Measurements from ENCODE around the gene RNU6-7. TPM values are rescaled to one million over a fixed set of nuclear protein-coding genes. Genes with fewer than 3 reads are reported as not detected.
A peak's percentile ranks its signal among the peaks of the same experiment; 100 is the strongest.

The RNU6-7 gene
- total and polyA plus RNA-seq, 4 experiments from 2014 or later, result not detected

- no peaks in the 10 kb centered on the region for H3K27me3 ChIP-seq (ENCODE audit: insufficient read depth, low read length)
- H3K27ac ChIP-seq (ENCODE audit: low read depth, low read length), result no peak overlapping the region
- Mint-ChIP-seq H3K4me1 (peaks cover 11 to 21% (median 16%) of the 10 kb centered on the region in 4 donors), H3K27ac (no peak overlapping the region), H3K27me3 (peaks cover 0 to 4% of the 10 kb centered on the region in 2 donors), H3K9me3 (peaks cover 0 to under 1% (median 0%) of the 10 kb centered on the region in 8 donors), H3K4me3 (no peak overlapping the region), H3K36me3 (peaks cover 0 to 16% of the 10 kb centered on the region in 2 donors)
- no peak for DNase-seq
- peaks cover 14% of the 10 kb centered on the region for H3K4me1 ChIP-seq (ENCODE audit: insufficient read depth, low read length)
- CTCF ChIA-PET (ENCODE audit: partially characterized antibody), result no interaction called here
- no peak overlapping the region for H3K4me3 ChIP-seq (ENCODE audit: low read length in 2 of 2)
- intact Hi-C loops (cut with micrococcal nuclease), result no loop called here
- POLR2A ChIA-PET (ENCODE audit: partially characterized antibody), result no interaction called here
- H3K9me3 ChIP-seq (ENCODE audit: control insufficient read depth in 1 of 2, low read length in 2 of 2), result no peaks in the 10 kb centered on the region
- H3K36me3 ChIP-seq (ENCODE audit: insufficient read depth, low read length), result no peaks in the 10 kb centered on the region
Observed at GRCh38 chr14:32197919-32198318, 3.9 kb upstream of the RNU6-7 start.

- H3K9me3 ChIP-seq (ENCODE audit: control insufficient read depth in 1 of 2, low read length in 2 of 2), result no peaks in the 10 kb centered on the region
- H3K36me3 ChIP-seq (ENCODE audit: insufficient read depth, low read length), result no peaks in the 10 kb centered on the region
- H3K4me3 Mint-ChIP-seq, result peak overlapping the region; percentile 90 to 95 (median 93)
- peaks cover 23% of the 10 kb centered on the region for H3K4me1 ChIP-seq (ENCODE audit: insufficient read depth, low read length)
- no peak for DNase-seq
- H3K36me3 Mint-ChIP-seq, result peaks cover 0 to 25% of the 10 kb centered on the region in 2 donors
- POLR2A ChIA-PET (ENCODE audit: partially characterized antibody), result interaction anchor here (1.9 to 3.0 kb wide), 2 partner anchors 123 to 124 kb away, joined by 6 to 56 read pairs; partner anchors contain the start of gene ARHGAP5
- peaks cover 0 to 4% of the 10 kb centered on the region in 2 donors for H3K27me3 Mint-ChIP-seq
- peaks cover 0 to 5% (median 0%) of the 10 kb centered on the region in 8 donors for H3K9me3 Mint-ChIP-seq
- CTCF ChIA-PET (ENCODE audit: partially characterized antibody), result interaction anchor here (0.6 to 2.4 kb wide), 4 partner anchors 51 to 129 kb away, joined by 3 to 6 read pairs (median 4); partner anchors contain the start of gene ARHGAP5
- intact Hi-C loops (cut with micrococcal nuclease), result no loop called here
- peak overlapping the region; percentile 96 to 100 (median 99) for H3K27ac Mint-ChIP-seq
- peak overlapping the region; percentile 94 for H3K27ac ChIP-seq (ENCODE audit: low read depth, low read length)
- no peaks in the 10 kb centered on the region for H3K27me3 ChIP-seq (ENCODE audit: insufficient read depth, low read length)
- H3K4me1 Mint-ChIP-seq, result peaks cover 19 to 36% (median 28%) of the 10 kb centered on the region in 4 donors
- peak overlapping the region; percentile 50 to 68 for H3K4me3 ChIP-seq (ENCODE audit: low read length in 2 of 2)
Observed at GRCh38 chr14:32200368-32201192, 1.3 kb upstream of the RNU6-7 start.

- H3K27ac ChIP-seq (ENCODE audit: low read depth, low read length), result peak overlapping the region; percentile 94
- Mint-ChIP-seq H3K27ac (peak overlapping the region; percentile 96 to 100 (median 99)), H3K27me3 (peaks cover 0 to 4% of the 10 kb centered on the region in 2 donors), H3K36me3 (peaks cover 0 to 25% of the 10 kb centered on the region in 2 donors), H3K9me3 (peaks cover 0 to 5% (median 0%) of the 10 kb centered on the region in 8 donors), H3K4me3 (peak overlapping the region; percentile 90 to 95 (median 93)), H3K4me1 (peaks cover 19 to 36% (median 28%) of the 10 kb centered on the region in 4 donors)
- peak overlapping the region; percentile 50 to 68 for H3K4me3 ChIP-seq (ENCODE audit: low read length in 2 of 2)
- peak; percentile 61 to 77 (median 63) for DNase-seq
- CTCF ChIA-PET (ENCODE audit: partially characterized antibody), result no interaction called here
- intact Hi-C loops (cut with micrococcal nuclease), result no loop called here
- no peaks in the 10 kb centered on the region for H3K27me3 ChIP-seq (ENCODE audit: insufficient read depth, low read length)
- no peaks in the 10 kb centered on the region for H3K36me3 ChIP-seq (ENCODE audit: insufficient read depth, low read length)
- POLR2A ChIA-PET (ENCODE audit: partially characterized antibody), result interaction anchor here (2.4 to 3.0 kb wide), 2 partner anchors 124 to 256 kb away, joined by 8 to 56 read pairs; partner anchors contain the start of gene ARHGAP5
- no peaks in the 10 kb centered on the region for H3K9me3 ChIP-seq (ENCODE audit: control insufficient read depth in 1 of 2, low read length in 2 of 2)
- peaks cover 23% of the 10 kb centered on the region for H3K4me1 ChIP-seq (ENCODE audit: insufficient read depth, low read length)
Observed at GRCh38 chr14:32201193-32201815, 541 bp upstream of the RNU6-7 start.

GRCh38 chr14:32202491-32202997 lies 699 bp downstream of the RNU6-7 start:
- H3K27ac Mint-ChIP-seq, result peak overlapping the region; percentile 96 to 100 (median 99)
- peak overlapping the region; percentile 50 to 68 for H3K4me3 ChIP-seq (ENCODE audit: low read length in 2 of 2)
- no peaks in the 10 kb centered on the region for H3K36me3 ChIP-seq (ENCODE audit: insufficient read depth, low read length)
- peak overlapping the region; percentile 94 for H3K27ac ChIP-seq (ENCODE audit: low read depth, low read length)
- CTCF ChIA-PET (ENCODE audit: partially characterized antibody), result interaction anchor here (1.3 to 1.7 kb wide), 3 partner anchors 48 to 129 kb away, joined by 4 to 9 read pairs (median 7); partner anchors contain the start of gene ARHGAP5
- intact Hi-C loops (cut with micrococcal nuclease), result loop anchor here (2.0 kb wide), 2 partner anchors 268 to 994 kb away; no protein-coding TSS in a partner anchor
- H3K9me3 Mint-ChIP-seq, result peaks cover 0 to 5% (median 0%) of the 10 kb centered on the region in 8 donors
- peak overlapping the region; percentile 90 to 95 (median 93) for H3K4me3 Mint-ChIP-seq
- H3K36me3 Mint-ChIP-seq, result peaks cover 0 to 25% of the 10 kb centered on the region in 2 donors
- no peak for DNase-seq
- peaks cover 23% of the 10 kb centered on the region for H3K4me1 ChIP-seq (ENCODE audit: insufficient read depth, low read length)
- POLR2A ChIA-PET (ENCODE audit: partially characterized antibody), result interaction anchor here (1.3 to 3.0 kb wide), 5 partner anchors 125 to 1580 kb away, joined by 4 to 56 read pairs (median 6); partner anchors contain the start of genes ARHGAP5, HEATR5A and SCFD1
- H3K4me1 Mint-ChIP-seq, result peaks cover 22 to 41% (median 28%) of the 10 kb centered on the region in 4 donors
- peaks cover 0 to 2% of the 10 kb centered on the region in 2 donors for H3K27me3 Mint-ChIP-seq
- H3K9me3 ChIP-seq (ENCODE audit: control insufficient read depth in 1 of 2, low read length in 2 of 2), result no peaks in the 10 kb centered on the region
- H3K27me3 ChIP-seq (ENCODE audit: insufficient read depth, low read length), result no peaks in the 10 kb centered on the region

- Mint-ChIP-seq H3K27me3 (peaks cover 0 to 2% of the 10 kb centered on the region in 2 donors), H3K36me3 (peaks cover 0 to 25% of the 10 kb centered on the region in 2 donors), H3K4me3 (peak within 1 kb of the TSS; percentile 90 to 96 (median 93)), H3K4me1 (peaks cover 22 to 41% (median 28%) of the 10 kb centered on the region in 4 donors), H3K27ac (peak within 1 kb of the TSS; percentile 96 to 100 (median 99)), H3K9me3 (peaks cover 0 to 5% (median 0%) of the 10 kb centered on the region in 8 donors)
- Histone ChIP-seq H3K27me3 (ENCODE audit: insufficient read depth, low read length) (no peaks in the 10 kb centered on the region), H3K9me3 (ENCODE audit: control insufficient read depth in 1 of 2, low read length in 2 of 2) (no peaks in the 10 kb centered on the region), H3K4me3 (ENCODE audit: low read length in 2 of 2) (peak within 1 kb of the TSS; percentile 50 to 68), H3K36me3 (ENCODE audit: insufficient read depth, low read length) (no peaks in the 10 kb centered on the region), H3K27ac (ENCODE audit: low read depth, low read length) (peak within 1 kb of the TSS; percentile 94), H3K4me1 (ENCODE audit: insufficient read depth, low read length) (peaks cover 23% of the 10 kb centered on the region)
- POLR2A ChIA-PET (ENCODE audit: partially characterized antibody), result interaction anchor here (0.6 to 3.0 kb wide), 8 partner anchors 49 to 1609 kb away, joined by 3 to 56 read pairs (median 4); partner anchors contain the start of genes AP4S1, ARHGAP5, HEATR5A and SCFD1
- intact Hi-C loops (cut with micrococcal nuclease), result loop anchor here (1.0 to 2.0 kb wide), 7 partner anchors 49 to 994 kb away; partner anchors contain the start of genes DTD2, HEATR5A and NUBPL
- CTCF ChIA-PET (ENCODE audit: partially characterized antibody), result interaction anchor here (0.6 to 1.7 kb wide), 5 partner anchors 47 to 130 kb away, joined by 4 to 9 read pairs (median 6); partner anchors contain the start of gene ARHGAP5
- peak; percentile 89 to 95 (median 94) for DNase-seq
Observed at GRCh38 chr14:32202998-32203882, 1.4 kb downstream of the RNU6-7 start, which contains the start of gene RNU6-8. RNU6-8 (minus strand) TSS chr14:32203269.
